Measurements from ENCODE around the gene C1orf174.
"Not testable (repeated sequence)": the region's sequence is repeated elsewhere in the genome, so short reads cannot be mapped to it uniquely, and the experiment has no call there.

The C1orf174 gene

DNA sequence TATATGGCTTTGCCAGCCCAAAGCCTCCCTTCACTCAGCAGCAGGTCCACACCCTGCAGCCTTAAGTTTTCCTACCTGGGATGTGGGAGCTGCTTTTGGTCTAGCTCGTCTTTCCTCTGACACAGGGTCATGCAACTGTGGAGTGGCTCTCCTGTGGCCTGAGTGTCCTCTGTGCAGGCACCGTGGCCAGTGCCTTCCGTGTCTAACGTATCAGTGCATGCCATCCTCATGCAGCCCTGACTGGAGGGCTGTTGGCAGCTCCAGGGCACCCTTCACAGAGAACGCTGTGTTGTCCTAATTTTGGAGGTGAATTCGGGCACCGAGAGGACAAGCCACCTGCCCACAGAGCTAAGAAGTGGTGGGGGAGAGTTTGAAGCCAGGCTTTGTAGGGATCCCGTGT is 25.7 kb upstream of the C1orf174 start:
- no peak for DNase-seq (ENCODE audit: low read depth)

- DNase-seq (ENCODE audit: low read depth) = no peak
Measured at GRCh38 chr1:3925256-3925655, 25.2 kb upstream of the C1orf174 start.

DNA sequence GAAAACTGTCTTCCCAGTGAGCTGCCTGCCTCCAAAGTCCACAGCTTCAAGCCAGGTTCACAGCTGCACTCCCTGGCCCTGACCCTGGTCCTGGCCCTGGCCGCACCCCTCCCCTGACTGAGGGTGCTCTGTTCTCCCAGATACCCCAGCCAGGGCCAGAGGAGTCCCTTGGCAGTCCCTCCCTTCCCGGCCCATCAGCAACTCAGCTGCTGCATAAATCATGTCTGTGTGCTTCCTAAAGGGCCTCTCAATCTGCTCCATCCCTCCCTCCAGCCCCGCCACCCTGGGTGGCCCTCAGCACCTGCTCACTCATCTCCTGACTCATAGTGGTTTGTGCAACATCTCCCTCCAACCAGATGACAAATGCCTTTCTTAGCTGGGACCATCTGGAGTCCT is 24.8 kb upstream of the C1orf174 start:
- DNase-seq (ENCODE audit: low read depth) = no peak

GRCh38 chr1:3924186-3924824 is 24.2 kb upstream of the C1orf174 start:
- DNase-seq (ENCODE audit: low read depth) = no peak

GRCh38 chr1:3923378-3924185 is 23.5 kb upstream of the C1orf174 start:
- DNase-seq (ENCODE audit: low read depth) = no peak

DNA sequence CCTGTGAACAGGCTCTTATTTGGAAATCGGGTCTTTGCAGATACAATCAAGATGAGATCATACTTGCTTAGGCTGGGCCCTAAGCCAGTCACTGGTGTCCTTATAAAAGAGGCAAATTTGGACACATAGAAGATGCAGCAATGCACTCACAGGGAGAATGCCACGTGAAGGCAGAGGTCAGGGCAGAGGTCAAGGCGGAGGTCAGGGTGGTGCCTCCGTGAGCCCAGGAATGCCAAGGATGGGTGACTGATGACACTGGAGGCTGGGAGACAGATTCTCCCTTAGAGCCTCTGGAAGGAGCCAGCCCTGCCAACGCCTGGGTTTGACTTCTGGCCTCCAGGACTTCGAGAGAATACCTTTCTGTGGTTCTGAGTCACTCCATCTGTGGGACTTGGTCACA is 22.8 kb upstream of the C1orf174 start:
- no peak for DNase-seq (ENCODE audit: low read depth)

GRCh38 chr1:3922201-3922725 is 22.2 kb upstream of the C1orf174 start:
- no peak for DNase-seq (ENCODE audit: low read depth)

- DNase-seq (ENCODE audit: low read depth) = no peak
Measured at GRCh38 chr1:3921765-3922164, 21.7 kb upstream of the C1orf174 start.

DNA sequence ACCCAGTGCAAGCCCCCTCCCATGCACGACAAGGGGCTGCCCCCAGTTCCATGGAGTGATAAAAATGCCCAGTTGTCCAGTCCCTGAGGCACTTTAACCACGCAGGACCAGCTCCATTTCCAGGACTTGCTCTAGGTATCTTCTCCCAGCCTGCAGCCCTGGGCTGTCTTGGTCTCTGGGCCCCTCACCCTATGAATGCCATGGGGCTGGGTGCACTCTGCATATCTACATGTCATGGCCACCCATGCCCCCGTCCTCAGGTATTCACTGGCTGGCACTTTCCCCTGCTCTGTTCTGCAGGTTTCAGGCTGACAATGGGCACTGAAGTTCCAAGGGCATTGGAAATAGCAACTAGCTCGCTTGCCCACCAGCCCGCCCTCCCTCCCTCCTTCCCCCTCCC is 19.6 kb upstream of the C1orf174 start:
- DNase-seq (ENCODE audit: low read depth) = no peak

GRCh38 chr1:3918966-3919611 is 19.0 kb upstream of the C1orf174 start:
- DNase-seq (ENCODE audit: low read depth) = no peak

DNA sequence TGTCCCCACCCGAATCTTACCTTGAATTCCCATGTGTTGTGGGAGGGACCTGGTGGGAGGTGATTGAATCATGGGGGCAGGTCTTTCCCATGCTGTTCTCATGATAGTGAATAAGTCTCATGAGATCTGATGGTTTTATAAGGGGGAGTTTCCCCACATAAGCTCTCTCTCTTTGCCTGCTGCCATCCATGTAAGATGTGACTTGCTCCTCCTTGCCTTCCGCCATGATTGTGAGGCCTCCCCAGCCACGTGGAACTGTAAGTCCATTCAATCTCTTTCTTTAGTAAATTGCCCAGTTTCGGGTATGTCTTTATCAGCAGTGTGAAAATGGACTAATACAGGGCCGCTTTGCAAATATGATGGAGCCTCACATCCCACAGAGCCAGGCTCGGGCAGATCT is 18.3 kb upstream of the C1orf174 start:
- not testable (repeated sequence) for DNase-seq (ENCODE audit: low read depth)

DNA sequence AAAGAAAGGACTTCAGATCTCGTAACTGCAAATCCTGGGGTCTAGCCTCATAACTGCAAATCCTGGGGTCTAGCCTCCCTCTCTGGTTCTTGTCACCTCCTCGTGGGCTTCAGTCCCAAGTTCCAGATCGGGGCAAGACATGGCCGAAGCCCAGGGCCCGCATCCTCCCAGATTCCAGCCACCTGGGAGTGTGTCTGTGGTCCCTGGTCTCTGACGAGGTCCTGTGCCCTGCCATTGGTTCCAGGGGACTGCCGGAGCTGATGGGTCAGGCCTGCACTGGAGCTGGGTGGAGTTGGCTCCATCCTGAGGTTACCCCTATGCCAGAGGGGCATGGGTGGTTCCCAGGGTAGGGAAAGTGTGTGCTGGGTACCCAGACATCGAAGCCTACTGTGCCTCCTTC is 17.7 kb upstream of the C1orf174 start:
- DNase-seq (ENCODE audit: low read depth) = no peak

DNA sequence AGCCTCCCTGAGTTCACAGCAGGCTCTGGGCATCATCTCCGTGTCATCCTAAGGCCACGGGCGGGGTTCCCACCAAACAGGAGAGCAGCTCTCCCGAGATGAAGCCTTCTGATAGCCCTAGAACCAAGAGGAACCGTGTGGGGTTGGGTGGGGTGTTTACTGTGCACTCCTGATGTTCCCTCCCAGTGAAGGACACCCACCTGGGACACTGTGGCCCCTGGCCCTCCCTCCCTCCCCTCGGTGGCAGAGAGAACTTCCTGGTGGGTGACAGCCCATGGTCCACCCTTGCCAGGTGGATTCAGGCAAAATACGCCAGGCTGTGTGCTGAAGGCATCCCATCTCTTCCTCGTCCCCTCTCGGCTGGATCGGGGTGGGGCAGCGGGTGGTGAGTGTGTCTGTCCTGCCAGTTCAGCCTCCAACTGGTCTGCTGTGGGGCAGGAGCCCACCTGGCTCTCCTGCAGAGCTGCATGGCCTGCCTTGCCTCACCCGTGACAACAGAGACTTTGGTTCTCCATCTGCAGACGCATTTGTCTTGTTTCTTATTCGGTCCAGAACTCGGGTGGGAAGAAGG is 15.6 kb upstream of the C1orf174 start:
- no peak for DNase-seq (ENCODE audit: low read depth)

DNA sequence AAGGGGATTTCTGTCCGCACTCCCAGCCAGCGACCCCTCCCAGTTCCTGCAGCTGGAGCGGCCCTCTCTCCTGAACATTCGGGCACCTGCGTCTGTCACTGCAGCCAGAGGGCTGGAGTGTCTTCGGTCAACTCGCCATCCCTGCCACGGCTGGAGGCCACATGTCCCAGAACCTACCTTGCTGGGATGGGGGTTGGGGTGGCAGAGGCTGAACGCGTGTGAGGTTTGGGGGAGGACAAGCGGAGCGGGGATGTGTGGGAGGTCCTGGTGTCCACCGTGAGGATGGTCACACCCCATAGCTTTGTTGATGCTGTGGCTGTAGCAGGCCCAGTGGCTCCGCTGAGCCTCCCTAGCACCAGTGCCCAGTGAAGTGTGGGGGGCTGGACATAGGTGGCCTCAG is 14.8 kb upstream of the C1orf174 start:
- DNase-seq (ENCODE audit: low read depth) = no peak

GRCh38 chr1:3914331-3914851 is 14.3 kb upstream of the C1orf174 start:
- DNase-seq (ENCODE audit: low read depth) = no peak

- no peak for DNase-seq (ENCODE audit: low read depth)
Measured at GRCh38 chr1:3912809-3913685, 13.0 kb upstream of the C1orf174 start.

GRCh38 chr1:3911981-3912808 is 12.1 kb upstream of the C1orf174 start:
- DNase-seq (ENCODE audit: low read depth) = no peak

GRCh38 chr1:3910857-3911845 is 11.1 kb upstream of the C1orf174 start:
- DNase-seq (ENCODE audit: low read depth) = peak; percentile 57

- DNase-seq (ENCODE audit: low read depth) = no peak
Measured at GRCh38 chr1:3910049-3910731, 10.1 kb upstream of the C1orf174 start.
